Heart left ventricle (tissue), 13 donors: ENCODE results near the gene EPHB6.

Source experiments
- CTCF ChIP-seq, 12 donors: fragments of 200-600 bp; sonication (generic) in 4 of 12; IDR thresholded peaks; one replicate each; pipeline versions ENCODE4 v1.5.0 to v1.8.0; 2018 to 2022; ENCODE audit warnings: antibody characterized with exemption in 12 of 12, mild to moderate bottlenecking in 5 of 12
- POLR2A ChIP-seq, 2 donors: fragments of 450-650 bp; IDR thresholded peaks; one replicate each; pipeline ENCODE4 v1.6.1; 2017; ENCODE audit warnings: antibody characterized with exemption in 2 of 2, mild to moderate bottlenecking in 2 of 2, moderate library complexity in 2 of 2
- donor health status: ischemic (EF 13 %, LVEDD 7.1; RV severe dilation, severe dysfunction).
- donor health status: DM: no; HTN: yes; CAD: no.
- donor health status: DM: no; HTN: no; CAD: no.
- donor health status: ischemic (EF 25% LVEDD 6.9; RV normal size, moderate dysfunction).
- donor health status: ischemic (EF 25% LVEDD 5.7; RV mildly dilated, moderate dysfunction).
- donor health status: ischemic (EF 35%, LVEDD 5.7; RV mildly dilated, moderate dysfunction).
- donor health status: nonischemic (EF 11% LVEDD 7.7; RV severe dilation, severe dysfunction).
- donor health status: DM: yes; HTN: yes; CAD: no.
- donor health status: PGD.
- donor health status: ischemic (EF 29% LVEDD 5.4; RV normal size, mild dysfunction).
- donor health status: nonischemic (EF 23%, LVEDD 6.1; RV moderate dilation, normal function).

- TF ChIP-seq CTCF (IDR thresholded peaks at IDR 0.05) (no peak), POLR2A (IDR thresholded peaks at IDR 0.05) (no peak)
Observed at GRCh38 chr7:142885311-142886230, 30.7 kb downstream of the EPHB6 start, which contains the start of gene TRPV6.
